Stimulated activated CD4-positive, alpha-beta T cell treated with anti-CD3 and anti-CD28 coated beads, Interleukin-12 subunit alpha, Interleukin-12 subunit beta, amount 100 ng/mL, for 24 hours (primary cell): ENCODE measurements around the gene YIPF3.
"Not testable (repeated sequence)": the region's sequence is repeated elsewhere in the genome, so short reads cannot be mapped to it uniquely, and the experiment has no call there.

ENCODE experiments used
- DNase-seq, 2 experiments: peaks; one replicate each; pipeline ENCODE4 v3.0.0-alpha.2; 2020; ENCODE audit warnings: low read depth in 2 of 2

Gene YIPF3

GRCh38 chr6:43493230-43493629, 23.5 kb downstream of the YIPF3 start:
- DNase-seq = no peak

DNA sequence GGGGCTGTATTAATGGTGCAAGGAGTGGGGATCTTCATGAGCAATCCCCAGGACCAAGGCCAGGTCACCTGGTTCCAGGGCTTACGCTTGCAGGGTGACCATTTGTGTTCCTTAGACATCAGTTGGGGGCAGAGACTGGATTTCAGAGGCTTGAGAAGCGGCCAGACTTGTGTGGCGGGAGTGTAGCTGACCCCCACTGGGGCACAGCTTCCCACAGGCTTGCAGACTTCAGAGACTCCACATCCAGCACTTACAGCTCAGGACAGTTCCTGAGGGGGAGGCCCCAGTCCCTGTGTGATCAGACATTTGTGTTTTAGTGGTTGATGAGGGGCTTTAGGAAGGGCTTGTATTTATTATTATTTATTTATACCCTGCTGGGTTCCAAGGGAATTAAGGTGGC, 24.1 kb downstream of the YIPF3 start:
- no peak for DNase-seq

DNA sequence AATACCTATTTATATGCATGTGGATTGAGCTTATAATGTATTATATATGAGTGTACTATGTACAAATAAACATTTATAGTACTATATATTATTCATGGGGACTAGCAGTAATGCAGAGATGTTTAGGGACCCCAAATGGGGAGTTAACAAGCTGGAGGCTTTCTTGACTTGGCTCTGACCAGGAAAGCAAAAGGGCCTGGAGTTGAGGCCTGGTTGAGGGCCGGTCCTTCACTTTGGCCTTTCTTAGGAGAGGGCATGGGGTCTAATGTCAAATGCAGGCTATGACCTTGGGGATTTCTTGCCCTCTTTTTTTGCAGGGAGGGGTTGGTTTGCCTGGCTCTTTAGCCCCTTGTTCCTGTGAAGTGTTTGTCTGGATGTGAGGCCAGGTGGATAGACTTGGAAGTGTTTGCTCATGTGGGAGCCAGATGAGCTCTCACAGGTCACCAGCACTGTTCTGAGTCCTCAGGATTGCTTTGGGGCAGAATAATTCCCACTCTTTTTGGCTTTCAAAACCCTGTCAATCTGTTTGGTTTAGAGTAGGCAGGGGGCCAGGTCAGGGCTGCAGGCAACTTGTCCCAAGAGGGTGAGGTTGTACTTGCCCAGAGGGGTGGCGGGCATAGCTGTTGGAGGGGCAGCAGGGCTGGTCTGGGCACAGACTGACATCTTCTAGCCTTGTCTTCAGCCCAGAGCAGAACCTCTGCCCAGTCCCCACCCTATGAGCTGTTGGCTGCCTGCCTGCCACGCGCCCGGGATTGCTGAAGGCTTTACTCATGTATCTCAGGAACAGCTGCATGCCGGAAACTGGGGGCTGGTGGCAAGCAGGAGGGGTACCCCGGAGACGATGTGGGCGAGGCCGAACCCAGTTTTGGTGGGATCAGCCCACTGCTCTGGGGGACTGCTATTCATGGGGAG, 24.7 kb downstream of the YIPF3 start:
- DNase-seq = no peak

DNA sequence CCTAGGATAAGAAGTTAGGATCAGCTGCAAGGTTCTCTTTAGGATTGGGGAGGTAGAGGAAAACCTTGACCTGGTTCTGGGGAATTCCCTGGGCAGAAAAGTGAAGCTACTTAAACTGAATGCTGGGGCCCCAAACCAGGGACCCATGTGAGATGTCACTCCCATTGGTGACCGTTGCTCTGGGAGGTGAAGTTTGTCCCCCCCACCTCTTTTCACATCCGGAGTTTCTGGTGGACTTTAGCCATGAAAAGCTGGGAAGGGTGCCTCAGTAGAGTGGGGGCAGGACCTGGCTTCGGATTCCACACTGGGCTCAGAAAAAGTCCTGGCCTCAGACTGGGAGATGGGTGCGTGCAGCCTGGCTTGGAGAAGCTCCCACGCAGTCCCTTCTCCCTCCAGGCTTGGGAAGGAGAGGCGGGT, 26.2 kb downstream of the YIPF3 start:
- no peak for DNase-seq

DNA sequence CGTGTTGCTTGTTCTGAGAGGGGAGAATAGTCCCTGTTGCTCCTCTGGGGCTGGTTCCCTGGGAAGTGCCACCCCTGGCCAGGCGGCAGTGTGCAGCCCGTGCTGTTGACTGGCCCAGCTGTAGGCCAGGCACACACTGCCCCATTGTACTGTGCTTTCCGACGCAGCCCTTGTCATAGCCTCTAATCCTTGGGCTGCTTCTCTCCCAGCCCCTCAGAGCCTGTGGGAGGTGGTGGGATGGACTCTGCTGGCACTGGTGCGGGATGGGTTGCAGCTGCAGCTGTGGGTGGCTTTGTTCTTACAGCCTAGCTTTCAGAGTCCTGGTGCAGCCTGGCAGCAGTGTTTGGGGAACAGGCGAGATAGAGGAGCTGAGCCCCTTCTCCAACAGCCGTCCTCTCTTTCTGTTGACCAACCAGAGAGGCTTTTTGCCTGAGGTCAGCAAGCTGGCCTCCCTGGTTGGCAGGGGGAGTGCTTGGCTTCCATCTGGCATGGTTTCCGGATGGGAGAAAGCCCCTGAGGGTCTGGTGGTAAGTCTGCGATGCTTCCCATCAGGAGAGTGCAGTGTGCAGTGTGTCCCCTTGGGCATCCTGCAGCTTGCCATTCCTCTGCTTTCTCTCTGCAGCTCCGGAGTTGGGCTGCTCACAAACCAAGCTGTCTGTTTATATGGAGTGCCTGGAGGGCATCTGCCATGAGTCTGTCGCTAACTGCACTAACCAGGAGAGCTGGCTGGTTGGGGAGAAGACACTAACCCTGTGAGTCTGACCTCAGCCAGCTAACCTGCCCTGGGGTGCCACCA, 27.3 kb downstream of the YIPF3 start:
- no peak for DNase-seq

DNA sequence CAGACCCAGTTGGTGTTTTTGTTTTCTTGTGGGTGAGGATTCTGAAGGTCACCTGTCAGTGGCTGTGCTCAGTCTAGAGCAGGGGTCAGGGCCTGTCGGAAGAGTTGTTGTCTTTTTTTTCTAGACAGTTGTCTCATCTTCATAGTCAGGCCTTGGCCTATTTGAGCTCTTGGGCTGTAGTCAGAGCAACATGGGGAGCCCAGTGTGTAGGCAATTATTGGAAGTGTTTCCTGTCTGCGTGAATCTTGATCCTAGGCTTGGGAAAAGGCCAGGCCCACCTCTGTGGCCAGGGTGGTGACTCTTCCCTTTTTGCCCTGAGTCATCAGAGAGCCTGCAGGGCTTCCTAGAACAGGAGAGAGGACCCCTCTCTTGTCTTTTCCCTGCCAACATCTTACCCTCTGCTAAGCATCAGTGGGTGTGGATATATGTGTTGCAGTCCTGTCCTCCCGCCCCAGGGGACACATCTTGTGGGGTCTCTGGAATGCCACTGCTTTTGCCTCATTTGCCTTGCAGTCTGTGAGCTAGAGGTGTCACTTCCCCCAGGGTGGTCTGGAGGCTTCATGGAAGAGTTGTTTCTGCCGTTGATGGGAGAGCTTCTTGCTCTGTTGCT, 28.0 kb downstream of the YIPF3 start:
- DNase-seq = no peak

GRCh38 chr6:43481591-43482236, 35.0 kb downstream of the YIPF3 start:
- DNase-seq = no peak

GRCh38 chr6:43481075-43481474, 35.7 kb downstream of the YIPF3 start:
- no peak for DNase-seq

DNA sequence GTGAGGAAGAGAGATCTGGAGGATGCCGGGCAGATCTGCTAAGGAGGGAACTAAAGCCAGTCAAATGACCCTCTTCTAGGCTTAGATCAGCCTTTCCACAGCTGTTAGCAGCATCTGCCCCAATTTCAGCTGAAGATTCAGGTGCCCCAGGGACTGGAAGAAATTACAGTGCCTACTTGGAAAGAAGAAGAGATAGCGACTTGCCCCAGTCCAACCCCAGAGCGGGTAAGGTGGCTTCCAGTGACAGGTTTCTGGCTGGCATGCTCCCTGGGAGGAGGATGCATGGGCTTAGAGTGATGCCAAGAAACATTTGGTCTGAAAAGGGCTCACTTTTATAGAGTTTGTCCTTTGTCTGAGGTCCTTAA, 38.7 kb downstream of the YIPF3 start:
- DNase-seq = no peak

- DNase-seq = peak; percentile 94 to 99
These were observed 39.3 kb downstream of the YIPF3 start, which contains the start of gene TJAP1 for GRCh38 chr6:43477235-43478007. TJAP1 (plus strand) TSS chr6:43477570; CDS start chr6:43499002, 21,432 bp downstream.

- no peak for DNase-seq
These were observed 40.0 kb downstream of the YIPF3 start for GRCh38 chr6:43476746-43477145.

DNA sequence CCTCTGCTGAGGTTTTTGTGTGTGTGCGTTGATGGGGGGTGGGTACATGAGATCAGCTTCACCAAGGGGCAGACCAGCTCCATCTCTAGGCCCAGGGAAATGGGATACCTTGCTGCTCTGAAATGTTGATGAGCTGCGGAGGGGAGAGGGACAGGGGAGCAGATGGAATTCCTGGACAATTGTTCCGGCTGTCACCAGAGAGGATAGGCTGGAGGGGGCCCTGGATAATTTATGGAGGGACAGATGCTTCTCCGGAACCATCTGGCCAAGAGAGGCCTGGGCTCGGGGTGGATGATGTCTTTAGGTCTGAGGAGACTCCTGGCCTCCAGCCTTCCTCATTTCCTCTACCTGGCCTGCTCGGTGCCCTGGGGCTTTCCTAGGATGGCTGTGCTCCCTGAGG, 41.2 kb downstream of the YIPF3 start:
- no peak for DNase-seq

- DNase-seq = no peak
These were observed 44.2 kb downstream of the YIPF3 start for GRCh38 chr6:43472515-43472914.

DNA sequence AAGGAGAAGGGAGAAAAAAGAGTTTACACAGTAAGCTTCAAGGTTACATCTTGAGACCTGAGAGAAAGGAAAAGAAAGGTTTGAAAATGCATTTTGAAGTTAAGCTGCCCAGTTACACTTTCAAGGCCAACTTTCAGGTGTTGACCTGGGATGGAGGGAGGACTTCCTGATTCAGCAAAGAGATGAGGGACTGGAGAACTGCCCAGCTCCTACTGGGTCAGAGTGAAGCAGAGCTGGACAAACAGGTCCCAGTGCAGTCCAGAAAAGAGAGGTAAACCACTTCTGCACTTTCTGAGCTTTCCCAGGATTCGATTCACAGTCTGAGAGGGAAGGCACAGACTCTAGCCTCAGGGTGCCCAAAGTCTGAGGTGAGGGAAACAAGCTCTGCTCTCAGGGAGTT, 45.3 kb downstream of the YIPF3 start:
- DNase-seq = no peak

GRCh38 chr6:43469947-43470346, 46.8 kb downstream of the YIPF3 start:
- DNase-seq = no peak

- no peak for DNase-seq
These were observed 47.7 kb downstream of the YIPF3 start for GRCh38 chr6:43468748-43469681.

DNA sequence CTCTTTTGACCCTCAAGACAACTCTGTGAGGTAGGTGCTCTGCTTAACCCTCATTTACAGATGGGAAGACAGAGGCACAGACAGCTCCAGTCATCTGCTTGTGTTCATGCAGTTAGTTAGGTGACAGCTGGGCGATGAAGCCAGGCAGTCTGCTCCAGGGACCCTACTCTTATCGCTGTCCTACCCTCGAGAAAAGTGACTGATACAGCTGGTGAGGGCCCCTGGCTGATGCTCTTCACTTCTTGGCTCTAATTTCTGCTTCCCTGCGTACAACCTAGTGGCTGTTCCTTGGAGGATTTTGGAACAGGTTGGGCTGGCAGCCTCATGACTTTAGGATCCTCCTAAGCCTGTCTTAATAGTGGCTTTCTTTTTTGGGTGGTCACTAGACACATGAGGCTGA, 48.5 kb downstream of the YIPF3 start:
- no peak for DNase-seq

DNA sequence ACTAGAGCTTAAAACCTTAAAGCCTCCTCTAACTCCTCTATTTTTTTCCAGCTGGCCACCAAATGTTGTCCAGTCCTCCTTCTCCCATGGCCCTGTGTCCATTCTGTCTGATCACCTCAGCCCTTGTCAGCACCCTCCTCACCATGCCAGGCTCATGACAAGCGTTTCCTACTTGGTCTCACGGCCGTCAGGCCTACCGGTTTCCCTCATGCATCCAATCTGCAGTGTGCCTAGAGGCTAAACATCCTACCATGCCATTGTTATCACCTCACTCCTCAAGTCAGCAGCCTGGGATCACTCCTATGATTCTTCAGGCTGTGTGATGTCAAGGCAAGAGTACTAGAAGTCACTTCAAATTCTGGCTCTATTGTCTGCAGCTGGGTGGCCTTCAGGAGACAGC, 49.0 kb downstream of the YIPF3 start:
- DNase-seq = no peak

GRCh38 chr6:43467265-43467664, 49.5 kb downstream of the YIPF3 start:
- DNase-seq = not testable (repeated sequence)

- no peak for DNase-seq
These were observed 50.8 kb downstream of the YIPF3 start for GRCh38 chr6:43465948-43466347.
